ENCODE results near the gene SLC3A2.

Gene SLC3A2

GRCh38 chr11:62853279-62853965, 27.3 kb upstream of the SLC3A2 start:
- H3K9me3 ChIP-seq (ENCODE audit: control insufficient read depth, low read length) = no peaks in the 10 kb centered on the region
- H3K4me2 ChIP-seq (ENCODE audit: low read length) = no peak overlapping the region
- TF ChIP-seq CTCF (IDR thresholded peaks at IDR 0.05) = no peak
- H3K4me3 ChIP-seq (ENCODE audit: low read depth, low read length) = no peak overlapping the region
- peaks cover 4% of the 10 kb centered on the region for H3K79me2 ChIP-seq
- H3K27me3 ChIP-seq (ENCODE audit: control insufficient read depth, insufficient read depth, low read length) = no peaks in the 10 kb centered on the region
- no peaks in the 10 kb centered on the region for H3K36me3 ChIP-seq (ENCODE audit: control insufficient read depth, insufficient read depth, low read length)
- no peak overlapping the region for H3K9ac ChIP-seq
- no peak overlapping the region for H3K27ac ChIP-seq
- no peaks in the 10 kb centered on the region for H3K4me1 ChIP-seq
- H2AFZ ChIP-seq = no peak overlapping the region

- Histone ChIP-seq H3K9ac (no peak overlapping the region), H3K79me2 (peaks cover 4% of the 10 kb centered on the region), H2AFZ (no peak overlapping the region), H3K27me3 (ENCODE audit: control insufficient read depth, insufficient read depth, low read length) (no peaks in the 10 kb centered on the region), H3K27ac (no peak overlapping the region), H3K9me3 (ENCODE audit: control insufficient read depth, low read length) (no peaks in the 10 kb centered on the region), H3K4me1 (no peaks in the 10 kb centered on the region), H3K4me3 (ENCODE audit: low read depth, low read length) (peak overlapping the region; percentile 97), H3K4me2 (ENCODE audit: low read length) (peak overlapping the region; percentile 94), H3K36me3 (ENCODE audit: control insufficient read depth, insufficient read depth, low read length) (no peaks in the 10 kb centered on the region)
- no peak for TF ChIP-seq CTCF (IDR thresholded peaks at IDR 0.05)
These were observed 26.5 kb upstream of the SLC3A2 start for GRCh38 chr11:62854013-62854824.

GRCh38 chr11:62854825-62855570, 25.7 kb upstream of the SLC3A2 start:
- Histone ChIP-seq H2AFZ (peak overlapping the region; percentile 59), H3K9me3 (ENCODE audit: control insufficient read depth, low read length) (no peaks in the 10 kb centered on the region), H3K9ac (no peak overlapping the region), H3K27ac (peak overlapping the region; percentile 61), H3K27me3 (ENCODE audit: control insufficient read depth, insufficient read depth, low read length) (no peaks in the 10 kb centered on the region), H3K79me2 (peaks cover 4% of the 10 kb centered on the region), H3K4me3 (ENCODE audit: low read depth, low read length) (peak overlapping the region; percentile 97), H3K4me2 (ENCODE audit: low read length) (peak overlapping the region; percentile 94), H3K36me3 (ENCODE audit: control insufficient read depth, insufficient read depth, low read length) (no peaks in the 10 kb centered on the region), H3K4me1 (no peaks in the 10 kb centered on the region)
- TF ChIP-seq CTCF (IDR thresholded peaks at IDR 0.05) = no peak

GRCh38 chr11:62855571-62856332, 24.9 kb upstream of the SLC3A2 start:
- Histone ChIP-seq H2AFZ (peak overlapping the region; percentile 95), H3K36me3 (ENCODE audit: control insufficient read depth, insufficient read depth, low read length) (no peaks in the 10 kb centered on the region), H3K79me2 (peaks cover 4% of the 10 kb centered on the region), H3K27me3 (ENCODE audit: control insufficient read depth, insufficient read depth, low read length) (no peaks in the 10 kb centered on the region), H3K9me3 (ENCODE audit: control insufficient read depth, low read length) (no peaks in the 10 kb centered on the region), H3K27ac (peak overlapping the region; percentile 61), H3K4me2 (ENCODE audit: low read length) (peak overlapping the region; percentile 94), H3K4me1 (no peaks in the 10 kb centered on the region), H3K9ac (no peak overlapping the region), H3K4me3 (ENCODE audit: low read depth, low read length) (peak overlapping the region; percentile 97)
- TF ChIP-seq CTCF (IDR thresholded peaks at IDR 0.05) = no peak

Data from parathyroid adenoma (tissue), 2 donors.